Ovary (tissue), 3 donors: ENCODE measurements around the gene SDK1.

Source experiments
- CTCF ChIP-seq, 3 donors: fragments of 450-650 bp in 2 of 3; fragments of 200-600 bp in 1 of 3; IDR thresholded peaks; one replicate each; pipeline versions ENCODE4 v1.5.1 to v1.8.0; 2016 to 2022; ENCODE audit warnings: antibody characterized with exemption in 3 of 3, mild to moderate bottlenecking in 1 of 3
- POLR2A ChIP-seq: fragments of 450-650 bp; IDR thresholded peaks from one replicate; pipeline ENCODE4 v1.6.1; 2017; ENCODE audit warnings: antibody characterized with exemption, mild to moderate bottlenecking, moderate library complexity
- donor health status: DM: no; HTN: no; CAD: no.

- no peak for TF ChIP-seq POLR2A
- TF ChIP-seq CTCF (IDR thresholded peaks at IDR 0.05): no peak
Measured at GRCh38 chr7:4052130-4052529, 751.1 kb downstream of the SDK1 start.
